ENCODE measurements around the gene ZNF500. TPM values are rescaled to one million over a fixed set of nuclear protein-coding genes. Genes with fewer than 3 reads are reported as not detected.

Gene ZNF500
- total RNA-seq, result 8.1 and 11.3 TPM in 2 replicates

DNA sequence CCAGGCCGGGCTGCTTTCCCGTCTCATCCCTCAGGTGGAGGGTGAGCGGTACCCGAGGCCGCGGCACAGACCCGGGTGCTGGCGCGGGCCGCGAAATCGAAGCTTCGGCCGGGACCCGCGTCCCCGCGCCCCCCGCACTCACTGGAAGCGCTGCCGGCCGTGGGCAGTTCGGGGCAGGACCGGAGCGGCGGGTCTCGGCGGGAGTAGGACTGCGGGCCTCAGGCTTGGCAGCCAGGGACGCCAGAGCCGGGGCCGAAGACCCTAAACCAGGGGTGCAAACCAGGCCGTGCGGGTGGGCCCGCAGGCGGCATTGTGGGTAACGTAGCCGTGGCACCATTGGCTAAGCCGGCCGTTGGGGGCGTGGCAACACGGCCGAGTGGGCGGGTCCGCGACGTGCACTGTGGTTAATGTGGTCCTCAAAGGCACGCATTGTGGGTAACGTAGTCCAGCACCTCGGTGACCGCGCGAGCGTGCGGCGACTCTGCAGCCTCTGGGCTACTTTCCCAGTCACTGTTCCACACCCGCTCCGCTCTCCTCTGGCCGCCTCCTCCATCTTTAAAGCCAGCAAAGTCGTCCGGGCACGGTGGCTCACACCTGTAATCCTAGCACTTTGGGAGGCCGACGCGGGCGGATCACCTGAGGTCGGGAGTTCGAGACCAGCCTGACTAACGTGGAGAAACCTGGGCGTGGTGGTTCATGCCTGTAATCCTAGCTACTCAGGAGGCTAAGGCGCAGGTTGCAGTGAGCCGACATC lies at the start of gene ZNF500:
Gene ZNF500, minus strand, starts transcription at position 288 of the 754 bp plus-strand sequence. CDS start 1,184 bp downstream, outside the sequence.

DNA sequence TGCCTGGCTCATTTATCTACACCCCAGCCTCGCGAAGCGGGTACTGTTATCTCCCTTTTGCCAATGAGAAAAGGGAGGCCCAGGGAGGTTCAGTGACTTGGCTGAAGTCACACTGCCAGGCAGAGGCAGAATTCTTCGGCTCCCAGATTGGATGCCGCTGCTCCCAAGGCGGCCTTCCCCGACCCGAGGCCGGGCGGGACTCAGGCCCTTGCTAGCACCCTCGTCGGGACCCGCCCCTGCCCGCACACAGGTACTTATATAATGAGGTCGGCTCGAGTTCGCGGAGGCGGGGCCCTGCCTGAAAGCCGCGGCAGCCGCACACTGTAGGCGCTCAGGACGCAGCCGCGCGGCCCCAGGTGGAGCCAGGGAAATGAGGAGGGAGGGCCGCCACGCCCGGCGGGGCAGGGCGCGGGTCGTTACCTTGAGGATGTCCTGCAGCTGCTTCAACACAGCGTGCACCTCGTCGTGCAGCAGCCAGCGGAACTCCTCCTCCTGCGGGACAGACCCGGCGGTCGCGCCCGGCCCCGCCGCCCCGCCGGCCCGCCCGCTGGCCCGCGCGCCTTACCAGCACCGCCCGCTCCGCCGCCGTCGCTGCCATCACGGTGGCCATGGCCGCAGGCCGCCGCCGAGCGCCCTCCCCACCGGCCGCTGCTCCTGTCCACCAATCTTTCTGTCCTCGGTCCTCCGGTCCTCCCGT lies 35.1 kb upstream of the ZNF500 start, which contains the start of gene ROGDI:
Gene ROGDI, minus strand, starts transcription at position 672 of the 697 bp plus-strand sequence. Its CDS starts 62 bp downstream, at position 610.

GRCh38 chr16:4795181-4795827 lies 28.3 kb upstream of the ZNF500 start, which contains the start of gene SMIM22:
Gene SMIM22, plus strand, starts transcription at chr16:4795369. Its CDS starts 366 bp downstream, at chr16:4795735.

DNA sequence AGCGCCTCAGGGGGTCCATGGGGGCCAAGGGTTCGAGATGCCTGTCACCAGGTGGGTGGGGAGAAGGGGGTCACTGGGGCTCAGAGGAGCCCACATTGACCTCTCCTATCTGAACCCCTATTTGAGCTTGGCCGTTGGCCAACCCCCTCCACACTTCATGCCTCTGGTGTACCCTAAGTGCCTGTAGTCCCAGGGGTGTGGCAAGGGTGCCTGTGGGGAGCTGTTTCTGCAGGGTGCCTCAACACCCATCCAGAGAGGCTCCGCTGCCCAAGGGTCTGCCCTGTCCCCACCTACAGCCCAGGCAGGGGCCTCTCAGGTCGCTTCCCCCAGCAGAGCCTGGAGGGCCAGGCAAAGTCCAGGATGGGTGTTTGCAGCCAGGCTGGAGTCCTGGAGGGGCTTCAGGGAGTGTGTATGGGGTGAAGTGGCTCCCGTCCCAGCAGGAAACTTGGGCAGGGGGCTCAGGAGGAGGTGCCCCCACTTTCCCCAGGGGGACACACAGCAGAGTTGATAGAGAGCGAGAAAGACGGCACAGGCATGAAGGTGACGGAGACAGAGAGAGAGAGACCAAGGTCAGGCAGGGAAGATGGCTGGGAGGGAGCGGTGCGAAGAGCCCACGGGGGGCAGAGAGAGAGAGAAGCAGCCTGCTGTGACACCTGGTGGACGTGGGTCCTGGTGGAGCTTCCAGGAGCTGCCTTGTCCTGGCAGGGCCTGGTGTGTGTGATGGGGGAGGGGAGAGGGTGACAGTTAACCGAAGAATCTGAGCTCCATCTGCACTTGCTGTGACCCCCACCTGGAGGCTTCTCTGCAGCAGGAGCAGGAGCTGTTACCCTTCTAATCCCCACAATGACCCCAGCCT lies 20.9 kb upstream of the ZNF500 start, which contains the start of gene SEPTIN12:
Gene SEPTIN12, minus strand, starts transcription at position 719 of the 856 bp plus-strand sequence. Its CDS starts 700 bp downstream, at position 19.

DNA sequence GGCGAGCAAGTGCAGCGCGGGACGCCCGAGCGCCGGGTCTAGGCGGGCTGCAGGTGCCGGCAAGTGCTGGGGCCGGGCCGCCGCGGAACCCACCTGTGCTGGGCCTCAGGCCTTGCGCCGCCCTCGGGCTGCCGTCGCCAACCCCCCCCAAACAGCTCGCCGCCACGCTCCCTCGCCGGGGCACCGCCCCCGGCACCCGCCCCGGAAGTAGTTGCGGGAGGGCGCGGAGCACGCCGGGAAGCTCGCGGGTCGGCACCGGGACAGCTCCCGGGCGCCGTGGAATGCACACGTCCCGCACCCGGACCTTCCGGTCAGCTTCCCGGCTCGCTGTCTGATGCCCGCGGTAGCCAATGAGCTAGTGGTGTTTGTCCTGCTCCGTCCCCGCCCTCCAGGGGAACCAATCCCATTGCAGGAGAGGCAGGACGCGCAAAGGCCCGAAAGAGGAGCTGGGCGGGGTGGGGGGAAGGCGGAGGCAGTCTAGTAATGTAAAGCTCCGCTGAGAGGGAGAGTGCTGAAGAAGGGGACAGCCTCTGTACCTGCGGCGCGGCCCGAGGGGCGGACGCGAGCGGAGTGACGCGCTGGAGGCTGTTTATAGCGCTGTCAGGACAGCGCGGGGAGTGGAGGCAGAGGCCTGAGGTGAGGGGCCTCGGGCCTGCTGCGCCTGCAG lies 32.8 kb downstream of the ZNF500 start, which contains the start of the genes ANKS3 and DNAAF8:
Gene ANKS3, minus strand, starts transcription at position 209 of the 667 bp plus-strand sequence. CDS start 4,122 bp downstream, outside the sequence.
Gene DNAAF8, plus strand, starts transcription at position 475 of the 667 bp plus-strand sequence. CDS start 1,978 bp downstream, outside the sequence.

Other genes starting within 250 kb of the ZNF500 start
- gene CDIP1, start 228.4 kb downstream of the ZNF500 start, total RNA-seq, result 16.1 and 25.0 TPM in 2 replicates
- 0.07 TPM in 1 of 2 replicates, not detected in the other for gene C16orf96, start 210.8 kb downstream of the ZNF500 start, total RNA-seq
- gene UBALD1, start 152.3 kb downstream of the ZNF500 start, total RNA-seq, result 3.5 and 7.0 TPM in 2 replicates
- gene MGRN1, start 142.3 kb downstream of the ZNF500 start, total RNA-seq, result 38.8 and 56.0 TPM in 2 replicates
- 22.6 and 23.5 TPM in 2 replicates for gene NUDT16L1, start 73.6 kb downstream of the ZNF500 start, total RNA-seq
- gene ANKS3, start 32.9 kb downstream of the ZNF500 start, total RNA-seq, result 25.3 and 37.1 TPM in 2 replicates
- 1.0 and 1.2 TPM in 2 replicates for gene DNAAF8, start 32.6 kb downstream of the ZNF500 start, total RNA-seq
- gene SEPTIN12, start 21.2 kb upstream of the ZNF500 start, total RNA-seq, result not detected in 2 replicates
- not detected in 2 replicates for gene SMIM22, start 28.2 kb upstream of the ZNF500 start, total RNA-seq
- 9.2 and 9.5 TPM in 2 replicates for gene ROGDI, start 35.5 kb upstream of the ZNF500 start, total RNA-seq
- 51.8 and 56.2 TPM in 2 replicates for gene GLYR1, start 80.1 kb upstream of the ZNF500 start, total RNA-seq
- gene UBN1, start 80.3 kb upstream of the ZNF500 start, total RNA-seq, result 25.9 and 26.6 TPM in 2 replicates
- 7.7 and 29.5 TPM in 2 replicates for gene PPL, start 170.0 kb upstream of the ZNF500 start, total RNA-seq
- 0.30 and 0.39 TPM in 2 replicates for gene SEC14L5, start 191.2 kb upstream of the ZNF500 start, total RNA-seq